Stimulated activated CD4-positive, alpha-beta T cell treated with anti-CD3 and anti-CD28 coated beads, TNF-alpha, amount 100 ng/mL, for 4 hours (primary cell): ENCODE data around the gene PTPRG.

Experiments used
- DNase-seq, 3 experiments: peaks; one replicate each; pipeline ENCODE4 v3.0.0-alpha.2; 2020; ENCODE audit warnings: low read depth in 3 of 3

PTPRG gene

GRCh38 chr3:62110443-62111225 lies 549.3 kb downstream of the PTPRG start:
- no peak for DNase-seq

DNA sequence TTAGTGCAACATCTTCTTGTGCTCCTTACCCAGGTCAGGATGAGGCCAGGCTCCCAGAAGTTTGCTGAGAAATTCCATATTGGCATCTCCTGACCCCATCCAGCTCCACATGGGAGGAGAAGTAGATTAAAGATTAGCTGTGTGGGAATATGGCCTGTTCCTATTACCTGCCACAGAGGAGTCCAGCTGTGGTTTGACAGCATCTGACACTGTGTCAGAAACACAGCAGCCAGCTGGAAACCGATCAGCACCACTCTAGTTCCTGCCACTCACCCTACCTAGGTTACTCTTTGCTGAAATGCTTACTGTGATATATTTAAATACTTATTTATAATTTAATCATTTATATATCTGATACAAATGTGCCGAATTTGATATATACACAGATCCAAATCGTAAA lies 551.7 kb downstream of the PTPRG start:
- DNase-seq: no peak

DNA sequence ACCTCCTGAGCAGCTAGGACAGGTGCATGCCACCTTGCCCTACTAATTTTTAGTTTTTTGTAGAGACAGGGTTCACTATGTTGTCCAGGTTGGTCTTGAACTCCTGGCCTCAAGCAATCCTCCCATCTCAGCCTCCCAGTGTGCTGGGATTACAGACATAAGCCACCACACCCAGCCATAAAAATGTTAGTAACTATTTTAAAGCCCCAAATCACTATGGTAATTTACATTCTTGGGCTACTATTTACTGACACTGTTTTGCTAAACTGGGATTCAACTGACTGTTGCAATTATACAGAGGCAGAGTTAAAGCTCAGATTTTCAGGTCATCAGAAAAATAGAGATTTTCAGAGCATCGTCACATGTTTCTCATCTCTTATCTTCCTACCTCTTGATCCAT lies 553.4 kb downstream of the PTPRG start:
- no peak for DNase-seq

DNA sequence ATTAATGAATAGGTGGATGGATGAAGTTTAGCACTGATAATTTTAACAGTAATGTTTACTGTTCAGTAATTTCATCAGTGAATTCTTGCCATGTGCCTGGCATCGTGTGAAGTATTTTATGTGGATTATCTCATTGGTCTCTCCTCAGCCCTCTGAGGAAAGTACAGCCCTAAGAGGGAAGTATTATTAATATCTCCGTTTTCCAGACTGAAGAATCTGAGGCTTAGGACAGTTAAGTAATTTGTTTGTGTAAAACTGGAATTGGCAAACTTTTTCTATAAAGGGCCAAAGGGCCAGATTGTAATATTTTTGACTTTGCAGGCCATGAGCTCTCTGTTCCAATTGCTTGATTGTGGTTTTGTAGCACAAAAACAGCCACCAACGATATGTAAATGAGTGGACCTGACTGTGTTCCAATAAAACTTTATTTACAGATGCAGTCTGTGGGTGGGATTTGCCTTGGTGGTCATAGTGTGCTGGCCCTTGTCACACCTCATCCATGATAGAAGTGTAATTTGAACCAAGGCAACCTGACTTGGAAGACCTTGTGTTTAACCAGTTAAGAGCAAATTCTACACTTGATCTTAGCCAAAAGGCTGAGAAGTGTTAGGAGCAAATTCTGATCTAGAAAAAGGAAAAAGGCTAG lies 556.7 kb downstream of the PTPRG start:
- DNase-seq: no peak

GRCh38 chr3:62119139-62119538 lies 557.8 kb downstream of the PTPRG start:
- DNase-seq: no peak

DNA sequence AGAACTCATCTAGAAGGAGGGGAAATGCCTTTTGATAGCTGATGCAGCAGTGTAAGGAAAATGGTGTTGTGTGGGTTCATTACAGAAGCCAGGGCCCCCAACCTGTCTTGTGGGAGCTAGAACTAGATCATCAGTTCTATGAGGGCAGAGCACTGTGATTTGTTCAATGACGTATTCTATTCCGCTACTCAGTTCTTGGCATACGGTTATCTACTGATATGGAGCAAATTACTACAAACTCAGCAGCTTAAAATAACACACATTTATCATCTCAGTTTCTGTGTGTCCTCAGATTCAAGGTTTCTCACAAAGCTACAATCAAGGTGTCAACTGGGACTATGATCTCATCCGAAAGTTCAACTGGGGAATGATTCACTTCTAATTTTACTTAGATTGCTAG lies 561.4 kb downstream of the PTPRG start:
- DNase-seq: no peak

GRCh38 chr3:62125380-62125779 lies 564.0 kb downstream of the PTPRG start:
- no peak for DNase-seq

DNA sequence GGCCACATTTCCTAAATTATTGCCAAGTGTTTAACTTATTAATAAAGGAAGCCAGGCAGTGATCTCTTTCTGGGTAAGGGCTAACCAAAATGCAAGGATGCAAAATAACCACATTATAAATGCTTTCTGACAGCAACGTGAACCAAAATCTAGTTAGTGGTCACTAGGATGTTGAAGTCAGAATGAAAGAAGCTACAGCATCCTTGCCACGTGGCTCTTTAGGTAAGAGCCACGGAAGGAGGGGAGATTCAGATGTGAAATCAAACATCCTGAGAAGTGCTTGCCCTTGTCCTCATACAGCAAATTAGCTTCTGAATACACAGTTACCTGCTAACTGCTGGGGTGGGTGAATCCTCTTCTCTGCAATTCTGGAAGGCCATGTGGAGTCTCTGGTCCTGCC lies 565.7 kb downstream of the PTPRG start:
- DNase-seq: no peak

GRCh38 chr3:62128051-62128450 lies 566.7 kb downstream of the PTPRG start:
- DNase-seq: no peak

GRCh38 chr3:62128681-62129080 lies 567.3 kb downstream of the PTPRG start:
- DNase-seq: no peak

DNA sequence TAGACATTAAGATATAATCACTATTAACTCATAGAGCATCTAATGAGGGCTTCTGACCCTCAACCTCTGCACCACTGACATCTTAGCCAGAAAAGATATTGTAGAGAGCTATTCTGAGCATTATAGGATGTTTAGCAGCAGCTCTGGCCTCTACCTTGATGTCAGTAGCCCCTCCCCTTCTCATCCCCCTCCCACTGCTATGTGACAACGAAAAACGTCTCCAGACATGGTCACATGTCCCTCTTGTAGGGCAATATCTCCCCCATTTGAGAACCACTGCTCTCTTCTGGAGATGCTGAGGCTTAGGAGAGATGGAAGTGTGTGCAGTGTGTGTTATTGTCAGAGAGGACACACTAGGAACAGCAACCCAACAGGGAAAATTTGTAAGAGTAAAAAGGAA lies 569.7 kb downstream of the PTPRG start:
- no peak for DNase-seq

GRCh38 chr3:62131620-62132019 lies 570.2 kb downstream of the PTPRG start:
- no peak for DNase-seq

- DNase-seq: no peak
These were observed 570.7 kb downstream of the PTPRG start for GRCh38 chr3:62132027-62132602.

DNA sequence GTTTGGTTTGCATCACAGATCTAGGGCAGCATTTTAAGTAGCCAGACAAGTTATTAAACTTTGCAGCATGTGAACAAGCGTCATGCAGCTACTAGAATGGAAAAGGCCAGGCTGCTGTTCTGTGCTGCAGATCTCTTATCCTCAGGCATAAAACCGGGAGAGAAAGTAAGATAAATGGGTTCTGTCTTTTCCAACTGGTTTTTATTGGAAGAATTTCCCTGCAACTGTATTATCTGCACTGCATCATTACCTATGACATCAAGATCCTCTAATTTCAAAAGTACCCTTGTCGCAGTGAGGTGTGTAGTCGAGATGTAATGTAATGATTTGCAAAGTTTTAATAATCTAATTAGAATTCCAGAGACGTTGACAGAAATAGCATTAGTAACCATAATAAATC lies 571.6 kb downstream of the PTPRG start:
- DNase-seq: no peak

- DNase-seq: no peak
These were observed 572.7 kb downstream of the PTPRG start for GRCh38 chr3:62134061-62134496.

- DNase-seq: no peak
These were observed 574.4 kb downstream of the PTPRG start for GRCh38 chr3:62135741-62136140.

DNA sequence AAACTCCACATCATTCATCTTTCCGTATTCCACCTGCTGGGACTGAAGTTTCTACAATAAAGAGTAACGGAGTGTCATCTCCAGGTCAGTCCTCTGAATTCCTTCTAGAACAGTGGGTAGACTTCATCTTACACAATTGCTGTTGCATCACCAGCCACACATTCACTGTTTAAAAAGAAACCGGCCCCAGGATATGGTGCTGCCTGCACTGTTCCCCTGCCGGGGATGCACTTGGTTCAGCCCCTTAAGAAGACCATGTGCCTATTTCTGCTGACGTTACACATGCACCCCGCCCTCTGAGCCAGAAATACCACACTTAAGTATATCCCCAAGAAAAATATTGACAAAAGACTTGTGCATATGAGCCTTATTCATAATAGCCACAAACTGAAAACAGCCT lies 578.6 kb downstream of the PTPRG start:
- DNase-seq: no peak

GRCh38 chr3:62142331-62143085 lies 581.1 kb downstream of the PTPRG start:
- no peak for DNase-seq

DNA sequence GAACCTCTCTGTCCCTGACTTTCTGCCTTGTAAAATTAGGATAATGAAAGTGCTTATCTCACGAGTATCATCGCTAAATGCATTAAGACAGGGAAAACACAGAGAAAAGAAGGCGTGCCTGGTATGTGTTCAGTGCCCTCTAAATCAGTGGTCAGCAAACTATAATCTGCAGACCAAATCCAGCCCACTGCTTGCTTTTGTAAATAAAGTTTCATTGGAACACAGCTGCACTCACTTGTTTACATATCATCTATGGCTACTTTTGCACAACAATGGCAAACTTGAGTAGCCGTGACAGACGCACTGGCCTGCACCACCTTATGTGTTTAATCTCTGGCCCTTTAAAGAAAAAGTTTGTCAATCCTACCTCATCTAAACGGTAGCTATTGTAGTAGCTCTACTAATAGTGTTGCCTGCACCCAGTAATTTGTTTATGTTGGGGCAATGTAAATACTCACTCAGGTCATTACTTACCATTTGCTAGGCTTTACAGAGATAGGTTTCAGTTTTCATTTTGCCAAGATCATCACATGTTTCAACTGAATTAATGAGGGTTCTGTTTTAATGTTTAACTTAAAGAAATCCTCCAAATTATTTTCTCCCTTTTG lies 582.6 kb downstream of the PTPRG start:
- no peak for DNase-seq

DNA sequence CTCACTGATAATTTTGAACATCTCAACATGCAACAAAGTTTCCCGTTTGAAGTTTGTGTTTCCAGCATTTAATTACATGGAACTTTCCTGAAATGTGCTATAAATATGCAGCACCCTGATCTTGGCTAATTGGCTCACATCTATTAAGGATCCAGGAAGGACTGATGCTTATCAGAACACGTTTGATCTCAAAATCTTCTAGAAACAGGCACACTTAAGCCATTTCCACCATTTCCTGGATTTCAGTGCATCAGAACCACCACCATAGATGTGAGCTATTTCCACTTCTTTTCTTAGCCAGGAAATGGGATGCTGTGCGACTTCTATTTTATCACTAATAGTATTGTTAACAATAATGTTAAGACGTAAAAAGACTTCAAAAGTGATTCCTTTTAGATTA lies 583.1 kb downstream of the PTPRG start:
- DNase-seq: no peak

DNA sequence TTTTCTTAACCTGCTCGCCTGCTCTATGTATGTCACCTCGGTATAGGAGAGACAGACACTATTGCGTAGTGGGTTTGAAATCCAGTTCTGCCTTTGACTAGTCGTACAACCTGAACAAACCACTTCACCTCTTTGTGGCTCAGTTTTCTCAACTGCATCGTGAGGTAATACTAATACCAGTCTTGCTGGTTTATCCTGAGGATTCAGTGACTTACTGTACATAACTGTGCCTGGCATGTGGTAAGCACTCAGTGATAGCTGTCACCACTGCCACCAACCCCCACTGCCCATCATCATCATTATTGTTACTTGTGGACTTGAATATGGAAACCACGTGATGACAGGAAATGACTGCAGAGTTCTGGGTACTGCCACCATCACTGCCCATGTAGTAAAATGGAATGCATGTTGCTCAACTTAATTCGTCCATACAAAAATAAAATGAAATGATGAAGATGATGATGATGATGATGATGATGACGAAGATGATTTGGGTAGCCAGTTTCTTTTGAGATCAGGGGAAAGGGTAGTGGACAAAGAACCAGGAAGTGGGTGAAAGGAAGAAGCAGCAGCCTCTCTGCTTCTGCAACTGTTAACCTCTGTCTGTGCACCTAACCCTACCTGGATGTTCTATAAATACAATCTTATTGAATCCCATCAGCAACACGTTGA lies 583.9 kb downstream of the PTPRG start:
- DNase-seq: no peak
